GM19452 (cell line): Measurements from ENCODE around the gene CYP27C1.
A peak's percentile ranks its signal among the peaks of the same experiment; 100 is the strongest.
"Not testable (repeated sequence)": the region's sequence is repeated elsewhere in the genome, so short reads cannot be mapped to it uniquely, and the experiment has no call there.

Source experiments
- ATAC-seq: cut with Tn5 transposase; IDR thresholded peaks from one replicate; pipeline ENCODE4 v1.9.1; 2021; ENCODE audit not compliant: unreplicated experiment

The CYP27C1 gene

DNA sequence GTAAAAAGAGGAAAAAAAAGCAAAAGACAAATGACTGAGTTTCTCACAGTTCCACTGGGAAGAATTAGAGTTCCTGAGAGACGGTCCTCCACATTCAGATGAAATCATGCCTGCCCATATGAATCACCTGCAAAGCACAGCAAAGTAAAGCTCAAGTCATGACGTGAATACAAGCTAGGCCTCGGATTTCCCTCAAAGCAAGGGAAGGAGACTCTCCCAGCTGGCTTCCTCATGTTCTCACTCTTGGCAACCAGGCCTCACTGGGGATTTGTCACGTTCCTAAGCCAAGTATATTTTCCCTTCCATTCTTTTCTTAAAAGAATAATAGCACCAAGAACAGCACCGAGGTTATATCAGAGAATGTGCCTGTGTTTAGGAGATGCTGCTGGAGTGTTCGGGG, 47.0 kb downstream of the CYP27C1 start:
- no peak for ATAC-seq

DNA sequence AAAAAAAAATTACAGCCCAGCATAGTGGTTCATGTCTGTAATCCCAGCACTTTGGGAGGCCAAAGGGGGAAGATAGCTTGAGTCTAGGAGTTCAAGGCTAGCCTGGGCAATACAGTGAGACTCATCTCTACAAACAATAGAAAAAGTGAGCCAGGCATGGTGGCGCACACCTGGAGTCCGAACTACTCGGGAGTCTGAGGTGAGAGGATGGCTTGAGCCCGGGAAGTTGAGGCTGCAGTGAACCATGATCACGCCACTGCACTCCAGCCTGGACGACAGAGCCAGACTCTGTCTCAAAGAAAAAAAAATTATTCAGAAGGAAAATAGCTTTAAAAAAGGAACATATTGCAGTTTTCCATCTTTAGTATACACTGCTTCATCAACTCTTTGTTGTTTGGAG, 47.8 kb downstream of the CYP27C1 start:
- no peak for ATAC-seq

DNA sequence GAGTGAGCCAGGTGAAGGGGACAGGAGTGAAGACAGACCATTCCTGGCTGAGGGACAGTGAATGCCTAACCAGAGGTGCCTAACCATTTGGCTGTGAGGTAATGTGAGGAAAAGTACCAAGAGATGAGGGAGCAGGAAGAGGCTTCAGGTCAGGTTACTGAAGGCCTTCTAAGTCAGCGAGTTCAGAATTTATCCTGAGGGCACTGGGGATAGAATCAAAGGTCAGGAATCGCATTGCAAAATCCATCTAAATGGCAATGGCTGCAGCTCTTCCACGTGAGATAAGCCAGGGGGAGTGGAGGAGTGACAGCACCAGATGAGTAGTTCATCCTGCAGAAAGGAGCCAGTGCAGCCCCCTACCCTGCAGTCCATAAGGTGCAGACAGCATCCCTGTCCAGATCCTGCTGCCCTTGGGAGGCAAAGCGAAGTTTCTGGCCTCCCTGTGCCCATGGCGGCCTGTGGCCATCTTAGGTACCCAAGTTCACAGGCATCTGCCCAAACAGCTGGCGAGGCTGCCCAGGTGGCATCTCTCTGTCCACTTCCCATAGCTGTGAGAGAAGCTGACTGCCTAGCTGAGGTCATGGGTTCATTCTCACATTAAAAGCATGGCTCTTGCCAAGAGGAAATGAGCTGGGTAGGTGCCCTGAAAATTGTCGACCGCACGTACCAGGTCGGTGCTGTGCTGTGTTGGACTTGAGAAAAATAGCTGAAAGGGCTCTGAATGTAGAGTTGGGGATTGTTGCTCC, 49.5 kb downstream of the CYP27C1 start:
- ATAC-seq = no peak

DNA sequence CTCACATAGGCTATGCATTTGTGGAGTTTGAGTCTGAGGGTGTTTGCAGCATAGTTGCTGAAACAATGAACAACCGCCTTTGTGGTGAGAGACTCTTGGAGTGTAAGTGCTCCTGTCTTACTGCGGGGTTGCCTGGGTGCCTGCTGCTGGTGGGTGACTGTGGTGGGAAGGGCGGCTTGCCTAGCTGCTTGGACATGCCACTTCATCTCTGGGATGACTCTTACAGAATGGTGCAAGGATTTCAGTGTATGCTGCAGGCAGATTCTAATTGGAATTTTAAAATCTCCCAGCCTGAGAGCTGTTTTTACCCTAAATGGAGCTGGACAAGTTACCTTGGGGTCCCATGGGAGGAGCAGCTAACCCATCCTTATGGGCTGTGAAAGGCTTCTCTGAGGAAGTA, 50.1 kb downstream of the CYP27C1 start:
- no peak for ATAC-seq

DNA sequence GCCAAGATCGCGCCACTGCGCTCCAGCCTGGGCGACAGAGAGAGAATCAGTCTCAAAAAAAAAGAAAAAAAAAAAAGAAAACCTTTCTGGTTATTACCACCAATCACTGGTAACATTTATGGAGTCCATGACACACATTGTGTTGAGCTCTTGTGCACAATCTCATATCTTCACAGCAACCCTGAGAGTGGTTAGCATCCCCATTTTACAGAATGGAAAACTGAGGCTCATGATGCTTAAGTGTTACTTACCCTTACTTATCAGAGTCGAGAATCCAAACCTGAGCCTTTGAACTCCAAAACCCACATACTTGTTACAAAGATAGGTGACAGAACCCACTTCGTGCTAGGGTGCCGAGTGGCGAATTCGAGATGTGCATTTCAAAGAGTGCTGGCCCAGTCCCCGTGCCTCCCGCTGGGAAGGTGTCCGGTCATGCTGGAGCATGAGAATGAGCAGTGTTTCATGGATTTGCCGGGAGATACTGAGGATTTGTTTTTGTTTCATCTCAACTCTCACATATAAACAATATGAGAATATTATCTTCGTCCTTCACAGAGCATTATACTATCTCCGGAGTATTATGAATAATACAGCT, 50.9 kb downstream of the CYP27C1 start:
- no peak for ATAC-seq

DNA sequence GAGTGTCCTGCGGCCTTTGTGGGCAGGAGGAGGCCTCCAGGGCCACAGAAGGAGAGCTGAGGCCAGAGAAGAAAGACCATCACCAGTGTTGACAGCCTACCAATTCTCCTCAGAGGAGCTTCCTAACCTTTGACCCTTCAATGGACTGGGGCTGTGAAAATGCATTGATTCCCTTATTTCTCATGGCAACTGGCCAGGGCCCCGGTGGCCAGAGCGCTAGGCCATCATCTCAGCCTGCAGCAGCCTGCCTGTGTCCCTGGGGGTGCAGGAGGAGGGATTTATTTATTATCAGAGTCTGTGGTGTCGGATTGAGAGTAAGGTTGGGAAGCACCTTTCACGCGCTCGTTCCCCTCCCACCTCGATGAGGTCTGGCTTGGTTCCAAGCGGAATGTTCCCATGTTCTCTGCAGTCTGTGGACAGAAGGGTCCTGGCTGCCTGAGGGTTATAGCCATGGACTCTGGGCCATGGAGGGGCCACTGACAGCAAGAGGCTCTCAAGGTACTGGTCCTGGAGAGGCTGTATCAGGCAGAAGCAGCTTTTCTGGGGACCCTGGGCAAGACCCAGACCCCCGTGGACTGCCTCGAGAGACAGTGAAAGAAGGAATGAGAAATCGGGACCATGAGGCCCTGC, 53.8 kb downstream of the CYP27C1 start:
- ATAC-seq = no peak

DNA sequence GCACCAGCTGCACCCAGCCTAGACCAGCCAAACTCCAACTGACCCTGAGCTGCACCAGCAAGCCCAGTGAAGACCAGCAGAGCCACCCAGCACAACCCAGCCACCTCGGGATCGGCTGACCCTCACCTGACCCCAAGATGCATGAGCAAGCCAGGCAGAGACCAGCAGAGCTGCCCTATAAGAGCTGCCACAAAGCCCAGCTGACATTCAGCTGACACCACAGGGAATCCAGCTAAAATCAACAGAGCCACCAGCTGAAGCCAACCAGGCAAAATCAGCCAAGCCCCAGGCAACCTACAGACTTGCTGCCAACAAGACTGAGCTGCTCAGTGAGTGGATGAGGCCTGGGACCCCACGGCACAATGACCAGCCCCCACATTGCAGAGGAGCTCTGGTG, 54.6 kb downstream of the CYP27C1 start:
- ATAC-seq = no peak

DNA sequence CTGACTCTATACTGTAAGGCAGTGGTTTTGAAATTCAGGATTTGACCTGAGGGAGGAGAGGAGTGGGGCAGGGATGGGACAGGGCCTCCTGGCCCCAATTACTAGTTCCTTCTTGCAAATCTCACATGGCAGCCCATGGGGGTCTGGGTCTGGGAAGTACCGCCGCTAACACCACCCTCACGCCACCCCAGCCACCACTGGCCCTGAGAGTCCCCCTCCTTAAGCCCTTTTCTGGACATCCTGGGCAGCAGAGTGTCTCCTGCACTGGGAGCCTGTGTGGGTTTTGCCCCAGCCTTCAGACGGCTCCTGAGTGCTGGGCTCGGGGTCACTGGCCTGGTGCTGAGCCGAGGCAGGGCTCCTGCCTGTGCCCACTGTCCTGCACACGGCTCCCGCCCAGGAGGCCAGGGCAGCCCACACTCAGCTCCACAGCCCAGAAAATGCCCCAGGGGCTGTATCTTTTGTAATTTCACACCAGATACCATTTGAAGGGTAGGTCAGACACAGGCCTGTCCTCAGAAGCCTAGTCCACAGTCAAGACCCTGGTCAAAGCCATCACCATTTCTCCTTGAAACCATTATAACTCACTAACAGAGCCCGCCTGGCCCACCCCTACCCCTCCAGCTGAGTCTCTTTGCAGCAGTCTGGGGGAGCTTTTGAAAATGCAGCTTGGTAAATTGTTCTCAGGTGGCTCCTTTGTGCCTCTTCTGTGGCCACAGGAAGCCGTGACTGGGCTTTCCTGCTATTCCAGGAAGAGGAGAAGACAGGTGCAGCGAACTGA, 55.1 kb downstream of the CYP27C1 start:
- no peak for ATAC-seq

DNA sequence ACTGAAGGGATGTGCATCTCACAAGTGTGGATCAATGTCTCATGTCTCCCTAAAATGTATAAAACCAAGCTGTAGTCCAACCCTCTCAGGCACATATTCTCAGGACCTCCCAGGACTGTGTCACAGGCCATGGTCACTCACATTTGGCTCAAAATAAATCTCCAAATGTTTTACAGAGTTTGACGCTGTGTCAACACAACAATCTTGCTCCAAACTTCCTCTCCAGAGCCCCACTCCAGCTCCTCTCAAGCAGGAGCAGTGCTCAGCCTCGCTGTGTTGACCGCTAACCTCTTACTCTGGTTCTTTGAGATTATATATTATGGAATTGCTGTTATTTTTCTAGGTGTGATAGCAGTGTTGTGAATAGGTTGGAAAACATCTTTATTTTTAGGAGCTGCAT, 56.2 kb downstream of the CYP27C1 start:
- no peak for ATAC-seq

DNA sequence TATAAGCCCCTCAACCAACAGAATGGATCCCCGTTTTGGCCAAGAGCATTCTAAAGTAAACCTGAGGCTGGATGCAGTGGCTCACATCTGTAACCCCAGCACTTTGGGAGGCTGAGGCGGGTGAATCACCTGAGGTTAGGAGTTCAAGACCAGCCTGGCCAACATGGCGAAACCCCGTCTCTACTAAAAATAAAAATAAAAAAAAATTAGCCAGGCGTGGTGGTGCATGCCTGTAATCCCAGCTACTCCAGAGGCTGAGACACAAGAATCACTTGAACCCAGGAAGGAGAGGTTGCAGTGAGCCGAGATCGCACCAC, 57.1 kb downstream of the CYP27C1 start:
- not testable (repeated sequence) for ATAC-seq

DNA sequence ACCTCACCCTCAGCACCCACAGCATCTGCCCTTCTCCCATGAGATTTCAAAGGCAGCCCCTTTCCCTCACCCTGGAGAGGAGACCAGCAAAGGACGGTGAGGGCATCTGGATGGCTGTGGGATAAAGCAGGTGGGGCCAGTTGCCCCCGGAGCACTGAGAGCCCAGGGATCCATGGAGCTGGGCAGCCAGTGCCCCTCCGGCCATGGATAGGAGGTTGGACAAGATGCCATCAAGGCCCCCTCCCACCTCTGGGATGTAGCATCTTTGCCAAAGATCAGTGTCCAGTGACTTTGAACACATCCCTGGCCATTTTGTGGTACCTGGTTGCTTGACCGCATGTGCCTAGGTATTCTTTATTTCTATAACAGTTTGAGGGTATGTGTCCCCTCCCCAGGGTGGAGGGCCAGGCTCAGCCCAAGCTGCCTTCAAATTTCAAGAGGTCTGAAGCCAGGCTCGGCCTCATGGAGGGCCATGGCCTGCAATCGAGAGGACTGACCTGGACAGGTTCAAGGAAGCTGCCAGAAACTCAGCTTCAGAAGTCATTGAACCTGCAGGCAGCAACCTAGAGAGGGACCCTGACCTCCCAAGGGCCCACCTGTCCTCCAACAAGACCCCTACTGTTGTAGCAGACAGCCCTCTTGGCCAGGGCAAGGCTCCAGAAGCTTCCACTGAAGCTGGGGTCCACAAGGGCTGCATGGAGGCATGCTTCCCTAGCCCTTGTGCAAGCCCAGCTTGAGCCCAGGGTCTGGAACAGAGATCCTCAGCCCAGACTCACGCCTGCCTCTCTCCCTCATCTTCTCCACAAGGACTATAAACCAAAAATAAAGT, 57.6 kb downstream of the CYP27C1 start:
- no peak for ATAC-seq

DNA sequence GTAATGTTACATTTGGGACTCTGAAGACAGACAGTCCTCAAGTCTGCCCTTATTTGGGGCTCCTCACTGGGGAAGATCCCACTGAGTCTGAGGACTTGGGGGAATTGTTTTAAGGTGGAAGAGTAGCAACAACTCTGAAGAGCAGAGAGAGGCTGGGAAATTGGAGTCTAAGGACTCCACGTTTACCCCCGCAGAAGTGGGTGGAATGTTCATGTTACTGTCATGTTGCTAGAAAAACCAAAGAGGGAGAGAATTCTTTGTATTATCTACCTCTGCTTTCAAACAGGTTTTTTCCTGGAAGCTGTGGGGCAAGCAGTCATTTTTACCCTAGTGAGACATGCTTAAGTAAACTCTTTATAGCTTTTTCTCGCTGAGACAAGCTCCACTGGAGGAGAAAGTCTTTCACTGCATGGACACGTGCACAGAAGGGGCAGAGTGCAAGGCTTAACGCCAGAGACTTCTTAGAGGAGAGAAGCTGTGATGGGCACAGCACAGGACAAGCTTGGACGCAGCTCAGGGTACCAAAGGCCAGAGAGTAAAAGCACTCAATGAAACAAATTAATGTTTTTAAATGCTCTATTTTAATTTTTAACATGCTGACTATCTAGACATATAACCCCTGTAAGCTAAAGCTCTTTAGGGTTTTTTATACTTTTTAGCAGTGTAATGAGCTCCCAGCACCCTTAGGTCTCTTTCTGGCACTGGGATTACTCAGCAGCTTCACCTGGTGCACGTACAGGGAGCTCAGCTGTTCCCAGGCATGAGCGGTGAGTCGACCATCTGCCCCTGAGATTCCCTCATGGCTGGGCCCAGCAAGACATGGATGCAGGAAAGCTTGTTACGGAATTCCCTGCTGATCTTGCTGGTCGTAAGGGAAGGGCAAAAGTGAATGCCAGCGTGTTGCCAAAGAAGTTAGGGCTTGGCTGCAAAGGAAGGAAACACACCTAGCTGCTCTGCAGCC, 58.6 kb downstream of the CYP27C1 start:
- no peak for ATAC-seq

DNA sequence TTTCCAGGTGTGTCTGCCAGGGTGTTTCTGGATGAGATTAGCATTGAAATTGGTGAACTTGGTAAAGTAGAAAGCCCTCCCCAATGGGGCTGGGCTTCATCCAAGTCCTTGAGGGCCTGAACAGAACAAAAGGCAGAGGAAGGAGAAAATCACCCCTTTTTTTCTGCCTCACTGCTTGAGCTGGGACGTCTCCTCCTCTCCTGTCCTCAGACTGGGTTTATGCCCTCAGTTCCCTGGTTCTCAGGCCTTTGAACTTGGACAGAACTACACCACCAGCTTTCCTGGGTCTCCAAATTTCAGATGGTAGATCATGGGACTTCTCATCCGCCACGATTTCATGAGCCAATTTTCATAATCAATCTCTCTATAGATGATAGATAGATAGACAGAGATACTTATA, 59.4 kb downstream of the CYP27C1 start:
- ATAC-seq = no peak

DNA sequence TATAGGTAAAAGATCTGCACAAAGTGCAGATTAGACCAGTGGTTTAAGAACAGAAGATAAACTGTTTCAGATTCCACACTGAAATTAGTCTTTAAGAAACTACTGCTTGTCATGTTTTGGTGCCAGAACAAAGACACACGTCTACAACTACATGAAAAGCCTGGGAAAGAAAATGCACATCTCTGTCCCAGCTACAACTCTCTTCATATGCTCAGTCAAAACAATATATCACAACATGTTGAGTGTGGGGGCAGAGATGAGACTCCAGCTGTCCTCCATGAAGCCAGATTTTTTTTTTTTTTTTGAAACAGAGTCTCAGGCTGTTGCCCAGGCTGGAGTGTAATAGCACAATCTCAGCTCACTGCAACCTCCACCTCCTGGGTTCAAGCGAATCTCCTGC, 60.6 kb downstream of the CYP27C1 start:
- ATAC-seq = no peak

DNA sequence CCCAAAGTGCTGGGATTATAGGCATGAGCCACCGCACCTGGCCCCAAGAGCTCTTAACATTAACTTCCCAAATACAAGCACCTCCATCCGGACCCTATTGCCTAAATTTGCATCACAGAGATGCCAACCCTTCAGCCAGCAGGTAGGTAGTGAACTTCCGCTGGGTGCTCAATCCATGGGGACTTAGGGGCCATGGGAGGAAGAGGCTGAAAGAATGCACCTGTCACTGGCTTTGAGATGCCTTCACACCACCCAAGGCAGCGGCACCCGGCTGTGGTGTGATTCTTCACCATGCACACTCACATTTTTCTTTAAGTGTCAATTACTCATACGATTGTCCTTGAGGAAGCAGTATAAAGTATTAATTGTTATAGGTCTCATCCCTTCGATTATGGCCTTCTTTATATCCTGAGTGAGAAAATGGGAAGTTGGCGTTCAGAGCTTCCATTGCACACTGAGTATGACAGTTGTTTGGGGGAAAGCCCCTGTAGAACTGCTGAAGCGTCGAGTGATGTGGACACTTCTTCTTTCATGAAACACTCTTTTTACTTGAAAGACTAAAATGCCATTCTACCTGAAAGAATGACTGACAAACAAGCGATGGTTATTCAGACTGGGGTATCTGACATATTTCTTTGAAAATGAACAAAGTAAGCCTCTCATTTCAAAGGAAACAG, 61.3 kb downstream of the CYP27C1 start:
- peak; percentile 72 for ATAC-seq

DNA sequence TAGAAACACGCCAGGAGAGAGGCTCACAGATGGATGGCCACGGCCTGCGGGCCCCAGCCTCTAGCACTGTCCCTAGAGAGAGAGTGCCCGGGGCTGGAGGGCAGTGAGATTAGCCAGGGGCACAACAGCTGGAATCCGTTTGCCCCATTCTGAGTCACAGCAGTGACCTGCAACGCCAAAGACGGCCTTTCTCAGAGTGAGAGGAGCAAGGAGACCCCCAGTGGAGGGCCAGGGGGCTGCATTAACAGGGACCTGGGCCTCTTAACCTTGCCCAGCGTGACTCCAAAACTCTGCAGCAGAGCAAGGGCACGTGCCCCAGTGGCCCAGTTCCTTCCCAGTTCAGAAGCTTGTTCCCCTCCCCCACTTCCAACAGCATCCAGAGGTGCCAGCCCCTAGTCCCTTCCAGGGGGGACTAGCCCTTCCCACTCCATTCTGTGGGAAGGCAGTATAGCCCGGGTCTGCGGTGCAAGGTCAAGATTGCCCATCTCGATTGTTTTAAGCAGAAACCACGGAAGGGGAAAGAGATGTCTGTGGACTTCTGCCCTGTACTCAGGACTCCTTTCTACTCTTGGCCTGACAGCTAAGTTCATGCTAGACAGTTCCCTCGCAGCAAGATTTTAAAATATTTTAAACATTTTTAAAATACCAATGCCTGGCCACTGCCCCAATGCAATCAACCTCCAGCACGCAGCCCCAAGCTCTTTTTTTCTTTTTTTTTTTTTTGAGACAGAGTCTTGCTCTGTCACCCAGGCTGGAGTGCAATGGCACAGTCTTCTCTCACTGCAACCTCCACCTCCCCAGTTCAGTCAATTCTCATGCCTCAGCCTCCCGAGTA, 62.2 kb downstream of the CYP27C1 start:
- no peak for ATAC-seq

DNA sequence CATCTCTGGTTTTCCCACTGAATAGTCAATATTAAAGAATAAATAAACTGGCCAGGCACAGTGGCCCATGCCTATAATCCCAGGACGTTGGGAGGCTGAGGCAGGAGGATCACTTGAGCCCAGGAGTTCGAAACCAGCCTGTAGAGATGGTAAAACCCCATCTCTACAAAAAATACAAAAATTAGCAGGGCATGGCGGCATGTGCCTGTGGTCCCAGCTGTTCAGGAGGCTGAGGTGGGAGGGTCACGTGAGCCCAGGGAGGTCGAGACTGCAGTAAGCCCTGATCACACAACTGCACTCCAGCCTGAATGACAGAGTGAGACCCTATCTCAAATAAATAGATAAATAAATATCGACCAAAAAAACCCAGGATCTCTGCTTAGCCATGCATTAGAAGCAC, 63.0 kb downstream of the CYP27C1 start:
- ATAC-seq = no peak

DNA sequence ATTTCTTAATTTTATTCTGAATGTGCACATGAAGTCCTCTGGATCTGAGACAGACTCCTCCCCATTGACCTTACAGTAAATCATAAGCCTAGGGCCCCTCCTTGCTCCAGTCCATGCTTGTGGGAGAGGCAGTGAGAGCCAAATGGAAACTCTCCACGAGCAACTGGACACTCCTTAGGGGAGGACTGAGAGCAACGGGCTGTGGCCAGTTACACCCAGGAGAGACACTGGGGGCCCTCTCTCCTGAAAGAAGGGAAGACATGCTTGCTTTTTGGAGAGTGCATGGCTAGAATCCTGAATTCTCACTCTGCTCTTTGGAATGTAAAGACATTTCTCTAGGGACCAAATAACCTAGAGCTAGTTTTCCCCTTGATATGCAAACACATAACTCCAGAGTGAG, 64.2 kb downstream of the CYP27C1 start:
- ATAC-seq = no peak
